ENCODE measurements around the gene GPATCH4. TPM values are rescaled to one million over a fixed set of nuclear protein-coding genes. Genes with fewer than 3 reads are reported as not detected.
"Not testable (repeated sequence)": the region's sequence is repeated elsewhere in the genome, so short reads cannot be mapped to it uniquely, and the experiment has no call there.

Gene GPATCH4
- total and polyA plus RNA-seq, 8 donors = 16.1 to 35.1 (median 28.8) TPM

GRCh38 chr1:156591181-156591431, 10.2 kb downstream of the GPATCH4 start:
- peak overlapping the region; percentile 78 to 82 for H3K27ac ChIP-seq
- no peaks in the 10 kb centered on the region for H3K9me3 ChIP-seq
- peak overlapping the region; percentile 81 to 89 for H3K4me3 ChIP-seq
- no peaks in the 10 kb centered on the region for H3K27me3 ChIP-seq
- no peak for TF ChIP-seq CTCF (IDR thresholded peaks at IDR 0.05)
- H3K4me1 ChIP-seq = peaks cover 5 to 19% of the 10 kb centered on the region in 2 donors
- DNase-seq (no peak), ATAC-seq (no peak)
- peaks cover 0 to 29% of the 10 kb centered on the region in 2 donors for H3K36me3 ChIP-seq
- intact Hi-C loops (cut with DNase I) = no loop called here

- no peak for ATAC-seq
- H3K9me3 ChIP-seq = no peaks in the 10 kb centered on the region
- peak overlapping the region; percentile 78 to 82 for H3K27ac ChIP-seq
- H3K27me3 ChIP-seq = no peaks in the 10 kb centered on the region
- peaks cover 5 to 19% of the 10 kb centered on the region in 2 donors for H3K4me1 ChIP-seq
- DNase-seq = no peak
- peak overlapping the region in 1 of 2 donors; percentile 81 for H3K4me3 ChIP-seq
- intact Hi-C loops (cut with DNase I) = no loop called here
- TF ChIP-seq CTCF (IDR thresholded peaks at IDR 0.05) = no peak
- peaks cover 0 to 23% of the 10 kb centered on the region in 2 donors for H3K36me3 ChIP-seq
Measured at GRCh38 chr1:156590326-156591180, 10.7 kb downstream of the GPATCH4 start.

GRCh38 chr1:156589546-156589945, 11.7 kb downstream of the GPATCH4 start:
- DNase-seq (no peak), ATAC-seq (no peak)
- Histone ChIP-seq H3K4me1 (peaks cover 5 to 19% of the 10 kb centered on the region in 2 donors), H3K36me3 (peaks cover 0 to 13% of the 10 kb centered on the region in 2 donors), H3K27me3 (no peaks in the 10 kb centered on the region), H3K9me3 (no peaks in the 10 kb centered on the region), H3K4me3 (no peak overlapping the region), H3K27ac (no peak overlapping the region)
- intact Hi-C loops (cut with DNase I) = no loop called here
- TF ChIP-seq CTCF (IDR thresholded peaks at IDR 0.05) = no peak

GRCh38 chr1:156587927-156588326, 13.4 kb downstream of the GPATCH4 start:
- H3K27me3 ChIP-seq; H3K9me3 ChIP-seq; ATAC-seq; H3K27ac ChIP-seq; H3K4me3 ChIP-seq; intact Hi-C loops (cut with DNase I); H3K36me3 ChIP-seq; DNase-seq: not testable (repeated sequence)
- peaks cover 5 to 25% of the 10 kb centered on the region in 2 donors for H3K4me1 ChIP-seq

- intact Hi-C loops (cut with DNase I) = no loop called here
- no peak overlapping the region for H3K27ac ChIP-seq
- DNase-seq = no peak
Measured at GRCh38 chr1:156586892-156587477, 14.3 kb downstream of the GPATCH4 start.

More at GRCh38 chr1:156586892-156587477, 14.3 kb downstream of the GPATCH4 start:
- Histone ChIP-seq H3K9me3 (no peaks in the 10 kb centered on the region), H3K4me1 (peaks cover 0 to 16% of the 10 kb centered on the region in 2 donors), H3K36me3 (no peaks in the 10 kb centered on the region), H3K4me3 (no peak overlapping the region), H3K27me3 (no peaks in the 10 kb centered on the region)
- no peak for TF ChIP-seq CTCF (IDR thresholded peaks at IDR 0.05)
- peak; percentile 36 for ATAC-seq
